Stimulated activated CD4-positive, alpha-beta T cell treated with anti-CD3 and anti-CD28 coated beads, TNF-alpha, amount 100 ng/mL, for 1 hour (primary cell): ENCODE results near the gene TBC1D30.

ENCODE experiments used
- DNase-seq, 3 donors: peaks; one replicate each; pipeline ENCODE4 v3.0.0-alpha.2; 2020; ENCODE audit warnings: low read depth in 3 of 3, low spot score in 1 of 3

Gene TBC1D30

DNA sequence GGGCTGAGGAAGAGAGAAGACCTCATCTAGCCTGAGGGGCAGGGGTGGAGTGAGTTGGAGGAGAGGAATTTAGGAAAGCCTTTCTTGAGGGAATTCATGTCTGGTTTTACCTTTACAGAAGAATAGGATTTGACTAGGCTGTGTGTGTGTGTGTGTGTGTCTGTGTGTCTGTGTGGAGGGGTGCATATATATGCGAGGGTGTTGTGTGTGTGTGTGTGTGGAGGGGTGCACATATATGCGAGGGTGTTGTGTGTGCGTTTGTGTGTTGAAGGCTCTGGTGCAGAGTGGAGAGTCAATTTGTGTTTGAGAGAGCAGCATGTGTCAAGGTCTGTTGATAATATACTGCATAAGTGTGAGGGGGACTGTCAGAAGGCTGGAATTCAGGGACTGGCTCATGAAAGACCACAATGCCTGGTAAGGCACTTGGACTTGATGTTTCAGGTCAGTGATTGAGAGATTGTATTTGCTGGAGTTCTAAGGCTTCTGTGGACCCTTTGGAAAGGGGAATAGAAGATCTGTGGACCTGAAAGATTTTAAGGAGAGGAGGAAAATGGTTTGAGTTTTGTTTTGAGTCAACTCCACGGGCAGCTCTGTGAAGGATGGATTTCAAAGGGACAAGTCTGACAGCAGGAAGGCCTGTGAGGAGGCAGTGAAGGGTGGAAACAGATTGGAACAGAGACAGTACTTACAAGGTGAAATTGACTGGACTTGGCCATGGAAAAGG lies 34.6 kb downstream of the TBC1D30 start:
- DNase-seq, result no peak

DNA sequence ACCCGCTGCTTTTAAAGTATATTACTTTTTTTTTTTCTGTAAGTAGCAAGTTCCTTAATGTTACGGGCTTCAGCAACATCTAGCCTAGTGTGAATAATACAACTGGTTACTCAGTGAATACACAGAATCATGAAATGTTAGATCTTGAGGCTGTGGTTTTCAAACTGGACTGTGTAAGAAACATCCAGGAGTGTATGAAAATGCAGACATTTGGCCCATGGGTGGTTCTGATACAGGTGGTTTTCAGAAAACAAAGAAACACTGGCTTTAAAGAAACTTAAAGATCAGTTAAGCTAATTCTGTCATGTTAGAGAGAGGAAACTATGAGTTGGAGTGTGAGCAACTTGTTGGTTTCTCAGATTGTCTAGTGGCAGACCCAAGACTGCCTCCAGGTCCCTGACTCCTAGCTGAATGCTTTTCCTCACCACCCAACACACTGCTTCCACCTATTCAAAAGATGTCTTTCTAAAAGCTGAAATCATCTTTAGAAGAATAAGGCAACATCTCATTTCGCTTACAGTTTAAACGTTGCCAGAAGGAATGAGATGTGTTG lies 36.1 kb downstream of the TBC1D30 start:
- DNase-seq, result no peak

DNA sequence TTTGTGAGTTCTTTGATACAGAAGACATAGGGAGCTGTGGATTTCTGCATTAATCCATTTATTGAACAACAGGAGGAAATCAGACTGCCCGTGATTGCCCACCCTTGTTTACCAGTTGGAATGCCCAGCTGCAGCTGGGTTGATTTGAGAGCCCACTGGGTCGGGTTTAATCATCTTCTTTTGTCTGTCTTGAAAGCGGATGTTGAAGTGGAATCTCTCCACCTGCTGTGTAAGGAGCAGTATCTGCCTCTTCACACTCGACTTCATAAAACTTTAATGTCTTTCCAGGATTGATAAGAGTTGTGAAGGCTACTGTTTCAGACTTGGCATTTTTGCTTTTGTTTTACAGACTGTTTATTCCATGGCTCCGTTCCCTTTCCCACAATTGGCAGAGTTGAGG lies 39.9 kb downstream of the TBC1D30 start:
- no peak for DNase-seq

DNA sequence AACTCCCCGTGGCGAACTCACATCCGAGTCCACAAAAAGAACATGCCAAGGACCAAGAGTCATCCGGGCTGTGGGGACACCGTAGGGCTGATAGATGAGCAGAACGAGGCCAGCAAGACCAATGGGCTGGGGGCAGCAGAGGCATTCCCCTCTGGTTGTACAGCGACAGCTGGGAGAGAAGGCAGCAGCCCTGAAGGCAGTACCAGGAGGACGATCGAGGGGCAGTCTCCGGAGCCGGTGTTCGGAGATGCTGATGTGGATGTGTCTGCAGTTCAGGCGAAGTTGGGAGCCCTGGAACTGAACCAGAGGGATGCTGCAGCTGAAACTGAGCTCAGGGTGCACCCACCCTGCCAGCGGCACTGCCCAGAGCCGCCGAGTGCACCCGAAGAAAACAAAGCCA lies 50.7 kb downstream of the TBC1D30 start:
- no peak for DNase-seq

DNA sequence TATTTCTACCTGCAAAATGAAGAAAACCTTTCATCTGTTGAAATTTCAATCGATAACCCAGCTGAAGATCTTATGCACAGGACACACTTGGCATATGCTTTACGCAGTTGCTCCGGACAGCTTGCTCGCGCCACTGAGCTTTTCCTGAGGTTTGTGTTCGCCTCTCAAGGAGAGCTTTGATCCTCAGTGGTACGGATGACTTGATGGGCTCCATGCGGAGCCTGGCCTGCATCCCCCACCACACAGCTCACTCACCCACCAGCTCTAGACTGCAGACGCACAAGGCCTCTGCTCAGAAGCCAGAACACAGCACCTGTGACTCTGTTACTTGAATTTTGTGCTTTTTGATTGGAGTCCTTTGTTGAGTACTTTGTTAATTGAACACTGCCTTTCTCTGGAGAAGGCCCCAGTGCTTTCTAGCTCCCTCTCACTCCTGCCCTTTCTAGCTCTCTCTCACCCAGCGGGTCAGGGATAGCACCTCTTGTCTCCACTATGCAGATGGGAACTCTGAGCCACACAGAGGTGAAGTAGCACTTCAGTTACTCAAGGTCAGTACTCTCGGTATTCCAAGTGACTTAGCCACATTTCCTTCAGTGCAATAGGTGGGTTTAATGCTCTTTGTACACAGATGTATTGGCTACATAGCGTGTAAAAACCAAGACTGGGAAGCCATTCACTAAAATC lies 52.1 kb downstream of the TBC1D30 start:
- DNase-seq, result no peak

DNA sequence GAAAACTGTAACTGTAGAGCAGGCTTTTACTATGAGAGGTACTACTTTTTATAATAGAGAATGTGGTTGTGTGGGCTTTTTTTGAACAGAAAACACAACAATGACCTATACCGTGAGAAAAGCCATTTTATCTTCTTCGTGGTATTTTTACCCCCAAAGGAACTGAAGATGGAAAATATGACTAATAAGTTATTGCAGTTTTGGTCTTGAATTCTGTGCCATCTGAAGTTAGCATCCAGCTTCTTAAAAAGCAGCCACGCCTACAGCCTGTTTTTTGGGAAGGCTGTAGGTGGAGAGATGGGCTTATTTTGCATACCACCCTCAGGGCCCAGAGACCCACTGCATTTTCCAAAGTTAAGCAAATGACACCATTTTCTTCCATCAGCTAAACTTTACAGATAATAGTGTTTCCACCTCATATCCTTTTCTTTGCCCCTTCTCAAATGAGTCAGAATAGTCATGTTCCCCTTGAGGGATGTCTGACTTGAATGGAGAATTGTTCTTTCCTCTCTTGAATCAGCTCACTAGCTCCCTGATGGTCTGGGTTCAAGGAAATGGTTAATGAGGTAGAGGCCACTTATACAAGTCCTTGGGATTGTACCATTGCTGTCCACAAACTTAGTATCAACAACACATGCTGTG lies 53.0 kb downstream of the TBC1D30 start:
- no peak for DNase-seq

DNA sequence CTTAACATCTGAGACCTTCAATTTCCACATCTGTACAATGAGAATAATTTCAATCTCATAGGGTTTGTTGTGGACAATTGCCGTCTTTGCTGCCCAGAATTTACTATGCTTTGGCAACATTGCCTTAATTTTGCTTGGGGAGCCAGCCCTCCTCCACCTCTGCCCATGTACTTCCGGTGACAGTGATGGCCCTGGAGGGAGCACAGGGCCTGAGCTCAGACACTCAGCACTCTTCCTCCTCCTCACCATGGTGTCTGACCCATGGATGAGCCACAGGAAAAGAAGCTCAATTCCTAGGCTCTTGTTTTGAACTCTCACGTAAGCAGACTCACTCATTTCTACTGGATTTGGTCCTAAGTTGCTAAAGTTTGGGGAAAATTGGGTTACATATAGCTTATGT lies 58.2 kb downstream of the TBC1D30 start:
- no peak for DNase-seq

DNA sequence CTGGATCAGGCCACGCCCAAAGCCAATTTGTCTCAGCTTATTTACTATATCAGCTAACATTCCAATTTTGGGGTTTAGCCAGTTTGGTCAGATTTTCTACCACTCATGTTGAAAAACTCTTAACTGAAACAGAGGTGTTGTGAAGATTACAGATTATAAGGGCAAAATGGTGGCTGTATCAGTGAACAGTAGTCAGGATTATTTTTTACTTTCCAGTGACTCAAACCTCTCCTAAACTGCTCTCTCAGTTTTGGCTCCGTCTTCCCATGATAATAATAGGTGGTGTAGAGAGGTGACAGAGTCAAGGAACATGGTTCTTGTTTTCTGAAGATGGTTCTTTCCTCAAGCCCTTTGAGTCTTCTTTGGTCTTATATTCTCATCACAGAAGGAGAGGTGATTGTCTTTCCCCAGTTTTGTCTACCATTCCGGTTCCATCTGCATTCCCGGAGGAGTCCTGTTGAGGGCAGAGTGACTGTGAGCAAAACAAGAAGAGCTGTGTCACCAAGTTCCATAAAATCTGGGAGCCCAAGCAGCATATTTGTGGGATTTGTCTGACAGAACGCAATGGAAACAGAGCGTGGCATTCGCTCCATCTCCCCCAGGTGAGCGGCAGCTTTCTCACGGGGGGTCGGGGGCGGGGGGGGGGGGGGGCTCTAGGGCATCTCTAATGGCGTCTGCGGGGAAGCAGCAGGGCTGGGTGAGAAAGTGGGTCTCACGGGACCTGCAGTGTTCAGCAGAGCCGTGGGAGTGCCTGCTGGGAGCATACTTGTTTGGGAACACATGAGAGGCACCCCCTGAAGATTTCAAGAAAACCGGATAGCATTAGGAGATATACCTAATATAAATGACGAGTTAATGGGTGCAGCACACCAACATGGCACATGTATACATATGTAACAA lies 59.1 kb downstream of the TBC1D30 start:
- no peak for DNase-seq

DNA sequence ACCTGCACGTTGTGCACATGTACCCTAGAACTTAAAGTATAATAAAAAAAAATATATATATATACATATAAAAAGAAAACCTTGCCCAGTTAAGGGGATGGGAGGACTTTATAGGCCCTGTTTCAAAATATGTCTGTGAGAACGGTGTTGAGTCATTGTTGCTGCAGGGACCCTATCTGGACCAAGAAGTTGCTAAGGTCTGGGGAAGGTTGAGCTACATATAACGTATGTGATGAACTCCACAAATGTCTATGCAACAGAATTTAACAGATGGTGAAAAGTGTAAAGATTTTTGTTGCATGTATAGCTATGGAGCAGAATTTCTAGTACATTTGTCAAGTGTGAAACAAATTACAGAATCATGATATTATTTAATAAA lies 59.7 kb downstream of the TBC1D30 start:
- DNase-seq, result no peak

DNA sequence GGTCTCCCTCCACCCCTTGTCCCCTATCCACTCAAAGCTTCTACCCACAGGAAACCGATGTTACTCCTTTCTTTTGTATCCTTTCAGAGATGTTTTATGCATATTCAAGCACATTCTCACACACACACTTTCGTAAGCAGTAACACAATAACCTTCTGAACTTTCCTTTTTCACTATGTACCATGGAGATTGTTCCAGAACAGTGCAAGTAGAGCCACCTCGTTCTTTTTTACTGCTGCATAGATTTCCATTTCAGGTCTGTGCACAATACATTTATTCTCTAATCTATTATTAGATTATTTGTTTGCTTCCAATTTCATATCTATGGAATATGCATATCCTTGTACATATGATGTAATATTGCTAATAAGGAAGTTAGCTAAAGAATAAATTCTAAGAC lies 60.3 kb downstream of the TBC1D30 start:
- no peak for DNase-seq

DNA sequence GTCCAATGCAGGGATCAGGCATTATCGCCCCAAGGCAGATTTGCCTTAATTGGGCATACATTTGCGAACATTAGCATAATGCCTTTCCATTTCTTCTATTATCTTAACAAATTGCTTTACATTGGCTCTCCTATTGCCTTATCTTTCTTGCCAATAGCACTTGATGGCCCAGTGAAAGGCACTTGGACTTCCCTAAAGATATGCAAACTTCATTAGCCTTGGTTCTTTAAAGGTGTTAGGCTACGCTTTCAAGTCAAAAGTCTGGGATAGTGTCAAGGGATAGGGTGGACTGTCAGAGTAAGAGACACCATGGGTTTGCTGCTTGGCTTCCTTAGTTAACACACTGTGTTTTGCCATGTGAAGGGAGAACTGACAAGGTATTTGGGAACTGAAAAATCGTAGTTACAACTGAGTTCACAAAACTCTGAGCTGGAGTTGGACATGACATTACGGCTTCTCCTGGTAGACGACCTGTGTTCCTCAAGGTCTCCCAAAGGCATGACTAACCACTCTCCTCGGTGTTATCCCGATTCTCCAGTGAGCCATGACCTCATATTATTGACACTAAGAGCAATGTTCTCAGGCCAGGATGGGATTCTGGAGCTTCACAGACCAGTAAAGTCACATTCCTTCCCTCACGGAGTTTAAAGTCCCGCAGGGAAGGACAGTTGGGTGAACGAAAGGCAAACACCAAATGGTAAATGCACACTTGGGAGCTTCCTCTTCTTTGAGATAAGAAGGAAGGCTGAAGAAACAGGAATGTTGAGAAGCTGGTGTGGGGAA lies 65.2 kb downstream of the TBC1D30 start:
- no peak for DNase-seq

DNA sequence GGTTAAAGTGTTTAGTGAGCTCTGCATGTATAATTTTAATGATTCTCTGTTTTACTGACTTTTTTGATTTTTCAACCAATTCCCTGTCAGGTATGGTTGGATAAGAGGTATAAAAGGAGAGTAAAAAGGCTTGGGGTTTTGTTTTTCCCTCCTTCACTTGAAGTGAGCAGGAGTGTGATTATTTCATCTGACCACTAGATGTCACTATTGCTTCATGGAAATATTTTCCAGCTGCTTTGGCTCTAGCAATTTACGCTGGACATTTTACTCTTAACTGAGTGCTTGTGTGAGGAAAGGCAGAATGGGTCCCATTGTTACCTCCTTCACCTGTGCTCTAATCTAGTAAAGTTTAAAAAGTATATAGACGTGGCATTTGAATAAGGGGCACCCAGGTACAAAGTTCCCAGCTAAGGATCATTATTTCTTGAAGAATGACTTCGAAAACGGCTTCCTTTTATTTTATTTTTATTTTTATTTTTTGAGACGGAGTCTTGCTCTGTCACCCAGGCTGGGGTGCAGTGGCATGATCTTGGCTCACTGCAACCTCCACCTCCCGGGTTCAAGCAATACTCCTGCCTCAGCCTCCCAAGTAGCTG lies 66.5 kb downstream of the TBC1D30 start:
- no peak for DNase-seq

DNA sequence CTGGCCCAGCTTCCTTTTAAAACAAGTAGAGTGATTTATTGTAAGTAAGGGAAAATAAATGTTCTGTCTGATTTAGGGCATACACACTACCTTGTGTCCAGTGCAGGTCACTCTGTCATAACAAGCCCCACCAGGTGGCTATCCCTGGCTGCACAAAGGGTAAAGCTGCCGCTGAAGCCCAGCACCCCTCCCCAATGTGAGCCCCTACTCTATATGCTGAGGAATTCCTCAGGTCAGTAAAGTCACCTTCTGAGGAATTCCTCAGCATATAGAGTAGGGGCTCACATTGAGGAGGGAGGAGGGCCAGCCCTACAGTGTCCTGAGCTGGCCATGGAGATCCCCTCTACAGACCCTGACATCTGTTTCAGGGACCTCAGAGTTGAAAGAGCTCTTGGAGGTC lies 67.2 kb downstream of the TBC1D30 start:
- no peak for DNase-seq

DNA sequence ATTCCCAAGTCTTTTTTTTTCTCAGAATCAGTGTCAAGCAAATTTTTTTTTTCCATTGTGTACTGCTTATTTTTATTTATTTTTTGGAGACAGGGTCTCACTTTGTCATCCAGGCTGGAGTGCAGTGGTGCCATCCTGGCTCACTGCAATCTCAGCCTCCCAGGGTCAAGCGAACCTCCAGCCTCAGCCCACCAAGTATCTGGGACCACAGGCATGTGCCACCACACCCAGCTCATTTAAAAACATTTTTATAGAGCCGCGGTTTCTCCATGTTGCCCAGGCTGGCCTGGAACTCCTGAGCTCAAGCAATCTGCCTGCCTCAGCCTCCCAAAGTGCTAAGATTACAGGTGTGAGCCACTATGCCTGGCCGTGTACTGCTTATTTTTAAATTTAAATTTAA lies 68.1 kb downstream of the TBC1D30 start:
- DNase-seq, result no peak

DNA sequence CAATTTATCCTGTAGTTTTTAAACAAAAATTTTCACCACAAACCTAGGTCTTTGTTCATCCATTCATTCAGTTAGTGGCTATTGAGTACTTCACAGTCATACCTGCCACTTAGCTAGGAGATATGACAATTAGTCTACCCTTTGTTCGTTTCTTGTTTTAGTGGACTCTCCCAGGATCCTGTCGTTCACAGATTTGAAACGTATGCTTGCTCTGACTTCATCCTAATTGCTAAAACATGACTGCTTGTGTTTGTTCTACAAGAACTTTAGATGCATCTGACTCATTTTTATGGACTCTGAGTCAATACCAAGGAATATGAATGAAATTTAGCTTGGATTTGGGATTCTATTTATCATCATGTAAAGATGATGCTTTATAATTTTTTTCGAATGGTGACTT lies 69.5 kb downstream of the TBC1D30 start:
- DNase-seq, result no peak

DNA sequence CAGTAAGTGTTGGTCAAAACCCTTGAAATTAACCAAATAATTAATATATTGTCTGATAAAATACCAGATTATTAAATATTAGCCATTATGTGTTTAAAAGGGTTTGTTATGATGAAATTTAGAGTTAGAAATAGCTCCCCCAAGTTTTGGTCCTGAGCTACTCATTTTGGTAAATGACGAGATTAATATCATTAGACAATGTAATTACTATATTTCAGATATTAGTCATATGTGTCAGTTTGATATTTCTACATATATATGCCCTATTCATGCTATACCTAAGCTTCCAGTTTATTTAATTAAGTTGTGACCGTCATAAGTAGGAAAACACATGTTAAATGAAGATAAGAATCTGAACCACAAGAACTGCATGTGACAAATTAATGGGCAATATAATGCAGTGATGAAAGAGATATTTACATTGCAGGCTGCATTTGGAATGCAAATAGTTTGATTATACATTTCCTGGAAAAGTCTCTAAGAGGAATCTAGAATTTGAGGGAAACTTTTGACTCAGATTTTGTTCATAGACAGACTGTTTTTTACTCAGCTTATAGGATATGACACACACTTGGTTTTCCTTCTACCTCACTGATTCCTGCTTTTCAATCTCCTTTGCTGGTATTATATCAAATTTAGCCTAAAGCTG lies 70.5 kb downstream of the TBC1D30 start:
- no peak for DNase-seq

DNA sequence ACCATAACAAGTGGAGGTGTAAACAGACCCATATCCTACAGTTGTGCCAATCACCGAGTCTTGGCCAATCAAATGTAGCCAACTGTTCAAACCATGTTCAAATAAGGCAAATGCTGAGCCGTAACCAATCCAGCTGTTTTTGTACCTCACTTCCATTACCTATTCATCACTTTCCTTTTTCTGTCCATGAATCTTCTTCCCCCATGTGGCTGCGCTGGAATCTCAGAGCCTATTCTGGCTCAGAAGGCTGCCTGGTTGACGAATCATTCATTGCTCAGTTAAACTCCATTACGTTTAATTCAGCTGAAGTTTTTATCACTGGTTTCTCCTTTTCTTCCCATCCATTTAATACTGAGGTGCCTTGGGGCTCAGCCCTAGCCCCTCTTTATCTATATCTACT lies 71.1 kb downstream of the TBC1D30 start:
- no peak for DNase-seq

DNA sequence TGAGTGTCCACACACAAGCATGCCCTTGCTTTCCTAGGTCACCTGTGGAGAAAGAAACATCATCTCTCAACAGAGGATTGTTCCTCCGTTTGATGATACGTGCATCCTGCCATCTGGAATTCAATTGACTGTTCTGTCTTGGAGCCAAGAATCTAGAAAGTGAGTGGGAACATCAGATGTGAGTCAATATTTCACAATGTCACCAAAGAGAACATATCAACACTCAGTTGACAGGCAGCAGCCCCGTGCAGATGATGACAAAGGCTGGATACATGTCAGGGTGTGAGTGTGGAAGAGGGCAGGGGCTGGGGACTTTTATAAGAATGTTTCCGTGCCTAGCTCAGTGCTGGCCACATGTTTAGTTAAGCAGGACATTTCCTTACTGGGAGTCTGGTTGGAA lies 76.1 kb downstream of the TBC1D30 start:
- no peak for DNase-seq

DNA sequence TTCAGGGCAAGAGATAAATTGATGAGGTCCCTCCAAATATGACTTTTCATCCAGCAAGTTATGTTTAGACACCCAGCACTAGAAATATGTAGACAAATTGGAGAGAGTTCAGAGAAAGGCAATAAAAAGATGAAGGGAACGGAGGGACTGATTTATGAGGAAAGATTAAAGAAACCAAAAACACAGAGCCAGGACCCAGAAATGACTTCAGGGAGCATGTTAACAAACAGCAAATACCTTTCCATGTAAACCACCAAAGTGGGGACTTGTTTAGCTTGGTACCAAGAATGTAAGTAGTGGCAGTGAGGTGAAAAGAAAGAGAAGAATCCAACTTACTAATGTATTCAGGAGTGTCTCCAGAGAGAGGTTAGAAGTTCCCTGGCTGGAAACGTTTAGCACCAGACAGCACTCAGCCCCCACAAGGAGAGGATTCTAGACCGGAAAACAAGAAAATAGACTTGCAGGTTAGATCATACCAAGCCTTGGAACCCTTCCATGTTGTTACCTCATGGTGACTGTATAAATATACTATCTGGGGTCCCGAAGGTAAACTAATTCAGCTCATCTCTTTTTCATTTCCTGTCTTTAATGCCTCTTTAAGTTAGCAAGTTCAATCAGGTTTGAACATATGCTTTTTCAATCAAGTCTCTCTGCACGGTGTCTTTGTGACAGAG lies 79.2 kb downstream of the TBC1D30 start:
- no peak for DNase-seq
